ENCODE results near the gene MTRR. TPM values are rescaled to one million over a fixed set of nuclear protein-coding genes. Genes with fewer than 3 reads are reported as not detected.

MTRR gene
- total RNA-seq, 1 donor from 2014 or later: 40.5 TPM

DNA sequence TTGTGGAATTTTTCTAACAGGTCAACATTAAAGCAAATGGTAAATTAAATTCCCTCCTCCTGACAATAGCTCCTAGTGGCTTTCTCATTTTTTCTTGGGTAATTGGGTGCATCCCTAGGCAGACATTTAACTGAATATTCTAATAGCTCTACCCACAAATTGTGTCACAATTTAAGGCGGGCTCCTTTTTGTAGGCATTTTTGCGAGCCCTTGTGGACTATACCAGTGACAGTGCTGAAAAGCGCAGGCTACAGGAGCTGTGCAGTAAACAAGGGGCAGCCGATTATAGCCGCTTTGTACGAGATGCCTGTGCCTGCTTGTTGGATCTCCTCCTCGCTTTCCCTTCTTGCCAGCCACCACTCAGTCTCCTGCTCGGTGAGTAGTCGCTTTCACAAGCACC lies 20.0 kb downstream of the MTRR start:
- DNase-seq (ENCODE audit: low spot score in 2 of 2, unreplicated experiment in 2 of 2): no peak
- no peak overlapping the region for H3K4me3 Mint-ChIP-seq
- no peaks in the 10 kb centered on the region for H3K4me1 Mint-ChIP-seq
- no peak for TF ChIP-seq CTCF (IDR thresholded peaks at IDR 0.05; ENCODE audit: unreplicated experiment)
- H3K36me3 Mint-ChIP-seq: peaks cover 26% of the 10 kb centered on the region
- no peak overlapping the region for H3K27ac Mint-ChIP-seq
- no peaks in the 10 kb centered on the region for H3K9me3 Mint-ChIP-seq
- H3K27me3 Mint-ChIP-seq (ENCODE audit: low read depth): no peaks in the 10 kb centered on the region

DNA sequence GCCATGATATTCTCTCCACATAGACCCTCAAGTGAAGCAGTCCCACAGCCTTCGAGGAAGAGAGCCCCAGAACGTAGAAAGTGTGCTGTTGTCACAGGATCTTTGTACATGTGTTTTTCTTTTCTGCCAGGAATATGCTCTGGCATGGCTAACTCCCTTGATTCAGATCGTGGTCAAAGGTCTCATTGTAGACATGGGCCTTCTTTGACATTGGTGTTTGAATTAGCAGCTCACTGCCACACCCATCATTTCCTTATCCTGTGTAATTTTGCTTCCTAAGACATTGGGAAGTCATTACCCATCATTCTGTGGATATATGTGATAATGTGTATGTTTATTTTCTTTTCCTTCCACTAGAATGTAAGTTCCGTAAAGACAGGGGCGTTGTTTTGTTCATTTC lies 25.5 kb downstream of the MTRR start:
- H3K9me3 Mint-ChIP-seq: no peaks in the 10 kb centered on the region
- H3K4me1 Mint-ChIP-seq: no peaks in the 10 kb centered on the region
- H3K36me3 Mint-ChIP-seq: peaks cover 57% of the 10 kb centered on the region

DNA sequence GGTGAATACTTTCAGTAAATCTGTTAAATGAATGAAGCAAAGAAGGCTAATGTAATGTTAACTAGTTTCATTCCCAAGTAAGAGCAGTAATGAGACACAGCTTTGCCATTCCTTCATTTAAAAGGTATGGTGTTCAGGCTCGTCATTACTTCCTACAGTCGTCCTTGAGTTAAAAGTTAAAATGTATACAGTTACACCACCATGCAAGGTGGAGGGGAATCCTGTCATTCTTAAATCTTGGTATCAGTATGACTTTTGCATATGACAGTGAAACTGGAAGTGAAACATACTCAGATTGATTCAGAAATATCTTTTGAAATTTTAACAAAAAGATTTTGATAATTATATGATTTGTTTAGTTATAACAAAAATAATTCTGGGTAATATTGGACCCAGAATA lies 25.9 kb downstream of the MTRR start:
- Mint-ChIP-seq H3K27me3 (ENCODE audit: low read depth) (no peaks in the 10 kb centered on the region), H3K27ac (no peak overlapping the region), H3K4me1 (no peaks in the 10 kb centered on the region), H3K9me3 (no peaks in the 10 kb centered on the region), H3K36me3 (peaks cover 61% of the 10 kb centered on the region), H3K4me3 (no peak overlapping the region)
- no peak for TF ChIP-seq CTCF (IDR thresholded peaks at IDR 0.05; ENCODE audit: unreplicated experiment)
- DNase-seq (ENCODE audit: low spot score in 2 of 2, unreplicated experiment in 2 of 2): no peak

More for the DNA sequence above, 25.5 kb downstream of the MTRR start:
- Mint-ChIP-seq H3K27me3 (ENCODE audit: low read depth) (no peaks in the 10 kb centered on the region), H3K27ac (no peak overlapping the region), H3K4me3 (no peak overlapping the region)
- TF ChIP-seq CTCF (IDR thresholded peaks at IDR 0.05; ENCODE audit: unreplicated experiment): no peak
- DNase-seq (ENCODE audit: low spot score in 2 of 2, unreplicated experiment in 2 of 2): no peak

DNA sequence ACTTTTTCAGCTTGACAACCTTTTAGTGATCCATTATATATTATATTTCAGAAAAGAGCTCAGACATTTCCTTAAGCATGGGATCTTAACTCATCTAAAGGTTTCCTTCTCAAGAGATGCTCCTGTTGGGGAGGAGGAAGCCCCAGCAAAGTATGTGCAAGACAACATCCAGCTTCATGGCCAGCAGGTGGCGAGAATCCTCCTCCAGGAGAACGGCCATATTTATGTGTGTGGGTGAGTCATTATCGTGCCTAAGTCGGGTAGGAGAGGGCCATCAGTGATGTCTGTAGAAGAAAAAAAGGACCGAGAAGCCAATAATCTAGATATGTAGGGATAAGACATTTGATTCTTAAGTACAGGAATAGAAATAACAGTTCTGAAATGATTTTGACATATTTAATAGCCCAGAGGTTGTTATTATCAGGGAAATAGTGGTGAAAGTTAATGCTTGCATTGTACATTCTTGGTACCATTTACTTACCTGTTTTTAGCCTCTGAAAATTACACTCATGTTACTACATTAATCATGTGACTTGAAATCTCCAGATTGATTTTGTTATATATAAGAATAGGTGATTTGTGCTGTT lies 28.2 kb downstream of the MTRR start:
- DNase-seq (ENCODE audit: low spot score in 2 of 2, unreplicated experiment in 2 of 2): no peak
- Mint-ChIP-seq H3K9me3 (no peaks in the 10 kb centered on the region), H3K27me3 (ENCODE audit: low read depth) (no peaks in the 10 kb centered on the region), H3K27ac (no peak overlapping the region), H3K4me1 (no peaks in the 10 kb centered on the region), H3K36me3 (peaks cover 59% of the 10 kb centered on the region), H3K4me3 (no peak overlapping the region)
- peak; percentile 20 for TF ChIP-seq CTCF (IDR thresholded peaks at IDR 0.05; ENCODE audit: unreplicated experiment)

GRCh38 chr5:7902201-7902600 lies 33.3 kb downstream of the MTRR start:
- no peaks in the 10 kb centered on the region for H3K27me3 Mint-ChIP-seq (ENCODE audit: low read depth)
- no peaks in the 10 kb centered on the region for H3K4me1 Mint-ChIP-seq
- peaks cover 64% of the 10 kb centered on the region for H3K36me3 Mint-ChIP-seq
- TF ChIP-seq CTCF (IDR thresholded peaks at IDR 0.05; ENCODE audit: unreplicated experiment): no peak
- H3K9me3 Mint-ChIP-seq: peaks cover 4% of the 10 kb centered on the region
- no peak overlapping the region for H3K27ac Mint-ChIP-seq
- DNase-seq (ENCODE audit: low spot score in 2 of 2, unreplicated experiment in 2 of 2): no peak
- no peak overlapping the region for H3K4me3 Mint-ChIP-seq
